ENCODE data around the gene UPF3A.

UPF3A gene

GRCh38 chr13:114311908-114312307 is 30.5 kb downstream of the UPF3A start:
- Histone ChIP-seq H3K9ac (ENCODE audit: low read depth, low read length, poor library complexity, severe bottlenecking) (peak overlapping the region; percentile 10), H3K27me3 (ENCODE audit: insufficient read depth, low read length, poor library complexity, severe bottlenecking) (no peaks in the 10 kb centered on the region), H4K20me1 (ENCODE audit: insufficient read depth, low read length, poor library complexity, severe bottlenecking) (peaks cover 20% of the 10 kb centered on the region), H3F3A (ENCODE audit: low read depth) (peaks cover 10% of the 10 kb centered on the region), H3K4me3 (ENCODE audit: low read length, poor library complexity, severe bottlenecking) (no peak overlapping the region), H3K9me2 (replicated peaks; ENCODE audit: low read depth, low read length) (no peaks in the 10 kb centered on the region), H3K4me1 (ENCODE audit: insufficient read depth, low read length, poor library complexity, severe bottlenecking) (peaks cover 39% of the 10 kb centered on the region), H3K36me3 (ENCODE audit: insufficient read depth, low read length) (peaks cover 4% of the 10 kb centered on the region; the same call in 1 of the 2 replicates), H3K4me2 (ENCODE audit: low read depth, low read length, poor library complexity, severe bottlenecking) (peak overlapping the region; percentile 15), H3K9me3 (ENCODE audit: insufficient read depth, low read depth, low read length) (no peaks in the 10 kb centered on the region), H2AFZ (ENCODE audit: low read length) (no peak overlapping the region), H3K79me2 (ENCODE audit: insufficient read depth, low read length) (peaks cover 33% of the 10 kb centered on the region)
- TF ChIP-seq CTCF (conservative IDR thresholded peaks at IDR 0.05; ENCODE audit: low read length), result no peak
- TF ChIP-seq EZH2phosphoT487 (IDR thresholded peaks at IDR 0.05; ENCODE audit: borderline replicate concordance), result no peak

- Histone ChIP-seq H3F3A (ENCODE audit: low read depth) (peaks cover 10% of the 10 kb centered on the region), H3K9me3 (ENCODE audit: insufficient read depth, low read depth, low read length) (no peaks in the 10 kb centered on the region), H3K9ac (ENCODE audit: low read depth, low read length, poor library complexity, severe bottlenecking) (peak overlapping the region; percentile 95), H3K36me3 (ENCODE audit: insufficient read depth, low read length) (no peaks in the 10 kb centered on the region), H3K4me2 (ENCODE audit: low read depth, low read length, poor library complexity, severe bottlenecking) (peak overlapping the region; percentile 92), H3K9me2 (replicated peaks; ENCODE audit: low read depth, low read length) (no peaks in the 10 kb centered on the region), H3K27me3 (ENCODE audit: insufficient read depth, low read length, poor library complexity, severe bottlenecking) (no peaks in the 10 kb centered on the region), H2AFZ (ENCODE audit: low read length) (peak overlapping the region; percentile 88), H3K4me1 (ENCODE audit: insufficient read depth, low read length, poor library complexity, severe bottlenecking) (peaks cover 50% of the 10 kb centered on the region), H3K79me2 (ENCODE audit: insufficient read depth, low read length) (peaks cover 46% of the 10 kb centered on the region), H4K20me1 (ENCODE audit: insufficient read depth, low read length, poor library complexity, severe bottlenecking) (peaks cover 33% of the 10 kb centered on the region), H3K4me3 (ENCODE audit: low read length, poor library complexity, severe bottlenecking) (peak overlapping the region; percentile 84)
- TF ChIP-seq EZH2phosphoT487 (IDR thresholded peaks at IDR 0.05; ENCODE audit: borderline replicate concordance), result no peak
- no peak for TF ChIP-seq CTCF (conservative IDR thresholded peaks at IDR 0.05; ENCODE audit: low read length)
Measured at GRCh38 chr13:114313061-114313860, 31.9 kb downstream of the UPF3A start.

- peak within 1 kb of the TSS; percentile 95 for H3K9ac ChIP-seq (ENCODE audit: low read depth, low read length, poor library complexity, severe bottlenecking)
- no peaks in the 10 kb centered on the region for H3K9me2 ChIP-seq (replicated peaks; ENCODE audit: low read depth, low read length)
- peaks cover 43% of the 10 kb centered on the region for H4K20me1 ChIP-seq (ENCODE audit: insufficient read depth, low read length, poor library complexity, severe bottlenecking)
- H3K79me2 ChIP-seq (ENCODE audit: insufficient read depth, low read length), result peaks cover 56% of the 10 kb centered on the region
- peak within 1 kb of the TSS; percentile 92 for H3K4me2 ChIP-seq (ENCODE audit: low read depth, low read length, poor library complexity, severe bottlenecking)
- no peaks in the 10 kb centered on the region for H3K36me3 ChIP-seq (ENCODE audit: insufficient read depth, low read length)
- H3K4me1 ChIP-seq (ENCODE audit: insufficient read depth, low read length, poor library complexity, severe bottlenecking), result peaks cover 60% of the 10 kb centered on the region
- TF ChIP-seq CTCF (conservative IDR thresholded peaks at IDR 0.05; ENCODE audit: low read length) (no peak), EZH2phosphoT487 (IDR thresholded peaks at IDR 0.05; ENCODE audit: borderline replicate concordance) (no peak)
- no peaks in the 10 kb centered on the region for H3K9me3 ChIP-seq (ENCODE audit: insufficient read depth, low read depth, low read length)
- H3K27me3 ChIP-seq (ENCODE audit: insufficient read depth, low read length, poor library complexity, severe bottlenecking), result no peaks in the 10 kb centered on the region
- peak within 1 kb of the TSS; percentile 84 for H3K4me3 ChIP-seq (ENCODE audit: low read length, poor library complexity, severe bottlenecking)
- peaks cover 10% of the 10 kb centered on the region for H3F3A ChIP-seq (ENCODE audit: low read depth)
- H2AFZ ChIP-seq (ENCODE audit: low read length), result peak within 1 kb of the TSS; percentile 88
Measured at GRCh38 chr13:114314074-114314912, 32.9 kb downstream of the UPF3A start, which contains the start of gene CHAMP1. Gene CHAMP1, plus strand, starts transcription at chr13:114314503. Its CDS starts 9,340 bp downstream, at chr13:114323843.

All from Loucy (cell line).